Measurements from ENCODE around the gene KLF14. TPM values are rescaled to one million over a fixed set of nuclear protein-coding genes. Genes with fewer than 3 reads are reported as not detected.
"Not testable (repeated sequence)": the region's sequence is repeated elsewhere in the genome, so short reads cannot be mapped to it uniquely, and the experiment has no call there.

KLF14 gene
- polyA plus RNA-seq (2013) = 0.03 TPM

GRCh38 chr7:130733931-130734814 is at the start of gene KLF14:
Gene KLF14, minus strand, starts transcription at chr7:130734207. Its CDS starts 174 bp downstream, at chr7:130734033.
- whole genome bisulfite sequencing (ENCODE audit: insufficient coverage) = 2% methylated on average over 59 of the region's 100 CpGs
- Histone ChIP-seq H3K4me3 (ENCODE audit: control insufficient read depth in 1 of 7, extremely low read depth in 1 of 7, insufficient read depth in 4 of 7, low read depth in 2 of 7, low read length in 6 of 7) (peak within 1 kb of the TSS; percentile 29 to 85 (median 63)), H3K36me3 (ENCODE audit: control insufficient read depth in 4 of 4, insufficient read depth in 4 of 4, low read length in 3 of 4) (no peaks in the 10 kb centered on the region), H3K9me3 (ENCODE audit: control extremely low read depth in 1 of 5, control insufficient read depth in 4 of 5, insufficient read depth in 2 of 5, low read depth in 1 of 5, low read length in 4 of 5) (peaks cover 0 to 32% (median 24%) of the 10 kb centered on the region in 5 experiments), H3K27me3 (replicated peaks in 2 of 5; ENCODE audit: control insufficient read depth in 4 of 5, insufficient read depth in 5 of 5, low read length in 4 of 5) (peaks cover 33 to 90% (median 43%) of the 10 kb centered on the region in 5 experiments), H3K4me1 (ENCODE audit: control extremely low read depth in 1 of 4, control insufficient read depth in 4 of 4, insufficient read depth in 4 of 4, low read length in 3 of 4) (peaks cover 3 to 13% (median 6%) of the 10 kb centered on the region in 4 experiments), H3K27ac (ENCODE audit: insufficient read depth in 1 of 2, low read depth in 1 of 2, low read length in 2 of 2, poor library complexity in 1 of 2, severe bottlenecking in 2 of 2) (no peak within 1 kb of the TSS)
- POLR2A ChIA-PET = no interaction called here
- peak in 2 of 3 donors; percentile 50 to 61 for DNase-seq
- CTCF ChIA-PET = interaction anchor here (2.2 to 2.7 kb wide), 2 partner anchors 12 to 24 kb away, joined by 7 to 8 read pairs; no protein-coding TSS in a partner anchor

- ChIA-PET POLR2A (no interaction called here), CTCF (no interaction called here)
- Histone ChIP-seq H3K9me3 (ENCODE audit: control extremely low read depth in 1 of 5, control insufficient read depth in 4 of 5, insufficient read depth in 2 of 5, low read depth in 1 of 5, low read length in 4 of 5) (peaks cover 0 to 9% (median 3%) of the 10 kb centered on the region in 5 experiments), H3K4me1 (ENCODE audit: control extremely low read depth in 1 of 4, control insufficient read depth in 4 of 4, insufficient read depth in 4 of 4, low read length in 3 of 4) (no peaks in the 10 kb centered on the region), H3K36me3 (ENCODE audit: control insufficient read depth in 4 of 4, insufficient read depth in 4 of 4, low read length in 3 of 4) (no peaks in the 10 kb centered on the region), H3K27me3 (replicated peaks in 2 of 5; ENCODE audit: control insufficient read depth in 4 of 5, insufficient read depth in 5 of 5, low read length in 4 of 5) (no peaks in the 10 kb centered on the region), H3K27ac (ENCODE audit: insufficient read depth in 1 of 2, low read depth in 1 of 2, low read length in 2 of 2, poor library complexity in 1 of 2, severe bottlenecking in 2 of 2) (no peak overlapping the region), H3K4me3 (ENCODE audit: control insufficient read depth in 1 of 7, extremely low read depth in 1 of 7, insufficient read depth in 4 of 7, low read depth in 2 of 7, low read length in 6 of 7) (no peak overlapping the region)
- DNase-seq = no peak
Observed at GRCh38 chr7:130781346-130781745, 47.3 kb upstream of the KLF14 start.

- H3K4me1 ChIP-seq (ENCODE audit: control extremely low read depth in 1 of 4, control insufficient read depth in 4 of 4, insufficient read depth in 4 of 4, low read length in 3 of 4) = no peaks in the 10 kb centered on the region
- H3K36me3 ChIP-seq (ENCODE audit: control insufficient read depth in 4 of 4, insufficient read depth in 4 of 4, low read length in 3 of 4) = no peaks in the 10 kb centered on the region
- DNase-seq = no peak
- peaks cover 0 to 11% (median 5%) of the 10 kb centered on the region in 5 experiments for H3K9me3 ChIP-seq (ENCODE audit: control extremely low read depth in 1 of 5, control insufficient read depth in 4 of 5, insufficient read depth in 2 of 5, low read depth in 1 of 5, low read length in 4 of 5)
- ChIA-PET POLR2A (no interaction called here), CTCF (no interaction called here)
- H3K27me3 ChIP-seq (replicated peaks in 2 of 5; ENCODE audit: control insufficient read depth in 4 of 5, insufficient read depth in 5 of 5, low read length in 4 of 5) = peaks cover 0 to 2% (median 0%) of the 10 kb centered on the region in 5 experiments
- no peak overlapping the region for H3K27ac ChIP-seq (ENCODE audit: insufficient read depth in 1 of 2, low read depth in 1 of 2, low read length in 2 of 2, poor library complexity in 1 of 2, severe bottlenecking in 2 of 2)
- H3K4me3 ChIP-seq (ENCODE audit: control insufficient read depth in 1 of 7, extremely low read depth in 1 of 7, insufficient read depth in 4 of 7, low read depth in 2 of 7, low read length in 6 of 7) = no peak overlapping the region
- WGBS (ENCODE audit: insufficient coverage) = no CpG with 5 or more reads among the region's 2 CpGs
Observed at GRCh38 chr7:130777426-130777825, 43.4 kb upstream of the KLF14 start.

GRCh38 chr7:130772456-130772855 is 38.4 kb upstream of the KLF14 start:
- H3K4me3 ChIP-seq (ENCODE audit: control insufficient read depth in 1 of 7, extremely low read depth in 1 of 7, insufficient read depth in 4 of 7, low read depth in 2 of 7, low read length in 6 of 7); H3K27ac ChIP-seq (ENCODE audit: insufficient read depth in 1 of 2, low read depth in 1 of 2, low read length in 2 of 2, poor library complexity in 1 of 2, severe bottlenecking in 2 of 2); DNase-seq; H3K4me1 ChIP-seq (ENCODE audit: control extremely low read depth in 1 of 4, control insufficient read depth in 4 of 4, insufficient read depth in 4 of 4, low read length in 3 of 4); POLR2A ChIA-PET; H3K36me3 ChIP-seq (ENCODE audit: control insufficient read depth in 4 of 4, insufficient read depth in 4 of 4, low read length in 3 of 4); H3K27me3 ChIP-seq (replicated peaks in 2 of 5; ENCODE audit: control insufficient read depth in 4 of 5, insufficient read depth in 5 of 5, low read length in 4 of 5): not testable (repeated sequence)
- WGBS (ENCODE audit: insufficient coverage) = 86% methylated on average over 1 of the region's 5 CpGs
- peaks cover 3 to 24% (median 8%) of the 10 kb centered on the region in 5 experiments for H3K9me3 ChIP-seq (ENCODE audit: control extremely low read depth in 1 of 5, control insufficient read depth in 4 of 5, insufficient read depth in 2 of 5, low read depth in 1 of 5, low read length in 4 of 5)
- CTCF ChIA-PET = interaction anchor here (1.4 kb wide), 1 partner anchor 10 kb away, joined by 3 read pairs; no protein-coding TSS in a partner anchor

- no peak for DNase-seq
- Histone ChIP-seq H3K4me1 (ENCODE audit: control extremely low read depth in 1 of 4, control insufficient read depth in 4 of 4, insufficient read depth in 4 of 4, low read length in 3 of 4) (no peaks in the 10 kb centered on the region), H3K4me3 (ENCODE audit: control insufficient read depth in 1 of 7, extremely low read depth in 1 of 7, insufficient read depth in 4 of 7, low read depth in 2 of 7, low read length in 6 of 7) (no peak overlapping the region), H3K27me3 (replicated peaks in 2 of 5; ENCODE audit: control insufficient read depth in 4 of 5, insufficient read depth in 5 of 5, low read length in 4 of 5) (no peaks in the 10 kb centered on the region), H3K9me3 (ENCODE audit: control extremely low read depth in 1 of 5, control insufficient read depth in 4 of 5, insufficient read depth in 2 of 5, low read depth in 1 of 5, low read length in 4 of 5) (peaks cover 5 to 28% (median 8%) of the 10 kb centered on the region in 5 experiments), H3K27ac (ENCODE audit: insufficient read depth in 1 of 2, low read depth in 1 of 2, low read length in 2 of 2, poor library complexity in 1 of 2, severe bottlenecking in 2 of 2) (no peak overlapping the region), H3K36me3 (ENCODE audit: control insufficient read depth in 4 of 4, insufficient read depth in 4 of 4, low read length in 3 of 4) (no peaks in the 10 kb centered on the region)
- WGBS (ENCODE audit: insufficient coverage) = no CpG with 5 or more reads among the region's 1 CpG
- ChIA-PET CTCF (no interaction called here), POLR2A (no interaction called here)
Observed at GRCh38 chr7:130768854-130769253, 34.8 kb upstream of the KLF14 start.

GRCh38 chr7:130764569-130764968 is 30.6 kb upstream of the KLF14 start:
- H3K9me3 ChIP-seq (ENCODE audit: control extremely low read depth in 1 of 5, control insufficient read depth in 4 of 5, insufficient read depth in 2 of 5, low read depth in 1 of 5, low read length in 4 of 5) = peaks cover 0 to 14% (median 4%) of the 10 kb centered on the region in 5 experiments
- H3K36me3 ChIP-seq (ENCODE audit: control insufficient read depth in 4 of 4, insufficient read depth in 4 of 4, low read length in 3 of 4); H3K27me3 ChIP-seq (replicated peaks in 2 of 5; ENCODE audit: control insufficient read depth in 4 of 5, insufficient read depth in 5 of 5, low read length in 4 of 5); CTCF ChIA-PET; POLR2A ChIA-PET; DNase-seq; H3K27ac ChIP-seq (ENCODE audit: insufficient read depth in 1 of 2, low read depth in 1 of 2, low read length in 2 of 2, poor library complexity in 1 of 2, severe bottlenecking in 2 of 2); H3K4me3 ChIP-seq (ENCODE audit: control insufficient read depth in 1 of 7, extremely low read depth in 1 of 7, insufficient read depth in 4 of 7, low read depth in 2 of 7, low read length in 6 of 7); H3K4me1 ChIP-seq (ENCODE audit: control extremely low read depth in 1 of 4, control insufficient read depth in 4 of 4, insufficient read depth in 4 of 4, low read length in 3 of 4): not testable (repeated sequence)
- no CpG with 5 or more reads among the region's 4 CpGs for WGBS (ENCODE audit: insufficient coverage)

DNA sequence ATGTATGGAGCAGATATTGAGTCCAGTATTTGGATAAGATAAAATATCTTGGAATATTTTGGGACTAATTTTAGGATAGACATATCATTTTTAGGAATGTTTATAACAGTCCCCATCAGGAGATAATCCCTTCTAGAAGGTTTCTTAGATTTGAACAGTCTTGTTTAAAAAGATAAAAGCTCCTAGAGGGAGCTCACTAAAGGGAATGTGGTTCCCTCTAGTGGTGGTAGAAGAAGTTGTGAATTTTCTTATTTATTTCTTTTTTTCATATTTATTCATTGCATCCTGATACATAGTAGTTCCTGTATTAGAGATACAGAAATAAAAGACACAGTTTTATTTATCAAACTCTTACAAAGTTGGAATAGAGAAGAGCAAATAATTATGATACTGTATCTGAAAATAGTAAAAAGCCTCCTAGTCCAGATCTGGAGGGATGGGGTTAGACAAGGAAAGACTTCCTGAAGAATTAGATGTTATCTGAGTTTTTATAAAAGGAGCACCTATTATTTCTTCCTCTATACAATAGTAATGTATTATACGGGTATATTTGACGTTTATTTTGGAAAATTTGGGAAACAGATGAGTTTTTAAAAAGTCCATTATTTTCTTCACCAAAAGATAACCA is 24.5 kb upstream of the KLF14 start:
- no peak overlapping the region for H3K27ac ChIP-seq (ENCODE audit: insufficient read depth in 1 of 2, low read depth in 1 of 2, low read length in 2 of 2, poor library complexity in 1 of 2, severe bottlenecking in 2 of 2)
- no peaks in the 10 kb centered on the region for H3K36me3 ChIP-seq (ENCODE audit: control insufficient read depth in 4 of 4, insufficient read depth in 4 of 4, low read length in 3 of 4)
- H3K4me1 ChIP-seq (ENCODE audit: control extremely low read depth in 1 of 4, control insufficient read depth in 4 of 4, insufficient read depth in 4 of 4, low read length in 3 of 4) = no peaks in the 10 kb centered on the region
- DNase-seq = peak; percentile 70 to 87 (median 81)
- H3K27me3 ChIP-seq (replicated peaks in 2 of 5; ENCODE audit: control insufficient read depth in 4 of 5, insufficient read depth in 5 of 5, low read length in 4 of 5) = no peaks in the 10 kb centered on the region
- no CpG with 5 or more reads among the region's 2 CpGs for WGBS (ENCODE audit: insufficient coverage)
- H3K4me3 ChIP-seq (ENCODE audit: control insufficient read depth in 1 of 7, extremely low read depth in 1 of 7, insufficient read depth in 4 of 7, low read depth in 2 of 7, low read length in 6 of 7) = no peak overlapping the region
- POLR2A ChIA-PET = interaction anchor here (0.6 kb wide), 1 partner anchor 695 kb away, joined by 3 read pairs; no protein-coding TSS in a partner anchor
- CTCF ChIA-PET = interaction anchor here (0.6 to 3.4 kb wide), 15 partner anchors 11 to 698 kb away, joined by 3 to 15 read pairs (median 4); partner anchors contain the start of gene KLF14
- H3K9me3 ChIP-seq (ENCODE audit: control extremely low read depth in 1 of 5, control insufficient read depth in 4 of 5, insufficient read depth in 2 of 5, low read depth in 1 of 5, low read length in 4 of 5) = no peaks in the 10 kb centered on the region

Measured in common myeloid progenitor, CD34-positive (primary cell).